GM12872 (cell line): Measurements from ENCODE around the gene DDX27.

Source experiments
- TF ChIP-seq, protein P1 (sequence below): IDR thresholded peaks from 3 replicates; pipeline ENCODE4 v1.5.1; 2011; ENCODE audit warnings: low read depth, mild to moderate bottlenecking, low read length, moderate library complexity; ENCODE audit not compliant: insufficient read depth

Gene DDX27

DNA sequence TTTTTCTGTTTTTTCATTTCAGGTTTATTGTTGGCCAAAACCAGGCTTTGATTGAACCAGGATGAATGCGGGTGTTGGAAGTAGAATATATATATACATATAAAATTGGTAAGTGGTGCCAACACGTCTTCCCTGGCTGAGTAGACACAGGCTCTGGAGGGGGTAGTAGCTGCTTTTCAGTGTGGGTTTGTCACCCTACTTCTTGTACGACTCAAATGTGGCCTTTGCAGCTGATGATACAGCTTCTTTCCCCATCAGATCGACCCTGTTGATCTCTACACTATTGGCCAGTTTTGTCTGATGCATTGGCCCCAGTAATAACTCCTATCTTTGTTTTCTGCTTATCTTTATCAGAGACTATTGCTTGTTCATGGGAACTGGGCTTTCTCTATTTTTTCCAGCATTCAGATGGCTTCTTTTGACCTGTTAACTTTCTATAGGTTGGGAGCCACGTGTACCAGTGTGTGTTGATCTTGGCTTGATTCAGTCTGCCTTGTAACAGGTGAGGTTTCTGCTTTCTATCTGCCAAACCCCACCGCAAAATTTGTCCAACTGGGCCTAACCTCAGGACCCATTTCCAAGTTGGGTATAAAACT is 61.3 kb downstream of the DDX27 start:
- TF ChIP-seq, protein P1, sequence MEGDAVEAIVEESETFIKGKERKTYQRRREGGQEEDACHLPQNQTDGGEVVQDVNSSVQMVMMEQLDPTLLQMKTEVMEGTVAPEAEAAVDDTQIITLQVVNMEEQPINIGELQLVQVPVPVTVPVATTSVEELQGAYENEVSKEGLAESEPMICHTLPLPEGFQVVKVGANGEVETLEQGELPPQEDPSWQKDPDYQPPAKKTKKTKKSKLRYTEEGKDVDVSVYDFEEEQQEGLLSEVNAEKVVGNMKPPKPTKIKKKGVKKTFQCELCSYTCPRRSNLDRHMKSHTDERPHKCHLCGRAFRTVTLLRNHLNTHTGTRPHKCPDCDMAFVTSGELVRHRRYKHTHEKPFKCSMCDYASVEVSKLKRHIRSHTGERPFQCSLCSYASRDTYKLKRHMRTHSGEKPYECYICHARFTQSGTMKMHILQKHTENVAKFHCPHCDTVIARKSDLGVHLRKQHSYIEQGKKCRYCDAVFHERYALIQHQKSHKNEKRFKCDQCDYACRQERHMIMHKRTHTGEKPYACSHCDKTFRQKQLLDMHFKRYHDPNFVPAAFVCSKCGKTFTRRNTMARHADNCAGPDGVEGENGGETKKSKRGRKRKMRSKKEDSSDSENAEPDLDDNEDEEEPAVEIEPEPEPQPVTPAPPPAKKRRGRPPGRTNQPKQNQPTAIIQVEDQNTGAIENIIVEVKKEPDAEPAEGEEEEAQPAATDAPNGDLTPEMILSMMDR: no peak

DNA sequence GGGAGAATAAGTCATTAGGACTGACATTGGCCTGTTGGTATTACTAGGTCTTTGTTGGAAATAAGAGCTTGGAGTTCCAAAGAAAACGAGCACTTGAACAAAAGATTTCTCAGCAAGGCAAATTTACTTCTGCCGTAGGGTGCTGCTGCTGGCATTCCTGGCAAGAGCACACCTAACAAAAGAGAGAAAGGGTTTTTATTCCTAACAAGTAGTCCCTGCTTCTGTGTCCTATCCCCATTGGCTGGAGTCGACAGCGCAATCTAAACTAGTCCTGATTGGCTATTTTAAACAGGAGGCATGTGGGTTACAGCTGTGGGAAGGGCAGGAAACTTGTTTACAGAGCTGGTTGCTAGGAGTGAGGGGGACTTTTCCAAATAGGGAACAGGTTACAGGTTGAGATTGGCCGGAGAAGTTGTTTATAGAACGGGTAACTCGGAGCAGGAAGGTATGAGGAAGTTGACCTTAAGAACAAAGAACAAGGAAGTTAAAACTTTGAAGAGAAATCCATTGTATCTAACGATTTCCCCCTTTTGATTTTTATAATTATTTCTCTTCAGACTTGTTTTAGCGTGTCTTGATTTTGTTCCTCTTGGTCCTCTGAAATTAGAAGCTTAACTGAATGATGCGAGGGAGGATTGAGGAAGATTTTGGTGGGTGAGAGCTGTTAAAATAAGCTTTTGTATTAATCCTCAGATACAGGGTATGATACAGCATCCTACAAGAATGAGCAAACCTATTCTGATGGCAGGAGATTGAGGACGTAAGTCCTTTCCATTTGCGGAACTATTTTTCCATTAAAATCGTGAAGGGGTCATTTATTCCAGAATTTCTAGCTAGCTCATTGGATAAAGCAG is 62.1 kb downstream of the DDX27 start:
- TF ChIP-seq, protein P1: no peak

DNA sequence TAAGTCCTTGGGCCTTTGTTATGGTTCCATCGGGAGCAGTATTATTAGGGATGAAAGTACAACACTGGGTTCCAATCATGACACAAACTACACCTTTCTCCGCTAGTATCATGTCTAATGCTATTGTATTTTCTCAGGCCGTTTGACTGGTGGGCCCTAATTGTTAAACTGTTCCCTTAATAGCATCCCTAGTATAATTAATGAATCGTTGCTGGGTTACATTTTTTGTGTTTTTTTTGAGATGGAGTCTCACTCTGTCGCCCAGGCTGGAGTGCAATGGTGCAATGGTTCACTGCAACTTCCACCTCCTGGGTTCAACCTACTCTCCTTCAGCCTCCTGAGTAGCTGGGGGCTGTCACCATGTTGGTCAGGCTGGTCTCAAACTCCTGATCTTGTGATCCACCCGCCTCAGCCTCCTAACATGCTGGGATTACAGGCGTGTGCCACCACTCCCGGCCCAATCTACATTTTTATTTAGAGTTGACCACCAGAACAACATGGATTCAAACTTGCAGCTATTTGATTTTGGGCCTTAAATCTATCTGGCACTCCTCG is 62.8 kb downstream of the DDX27 start:
- TF ChIP-seq, protein P1: no peak

DNA sequence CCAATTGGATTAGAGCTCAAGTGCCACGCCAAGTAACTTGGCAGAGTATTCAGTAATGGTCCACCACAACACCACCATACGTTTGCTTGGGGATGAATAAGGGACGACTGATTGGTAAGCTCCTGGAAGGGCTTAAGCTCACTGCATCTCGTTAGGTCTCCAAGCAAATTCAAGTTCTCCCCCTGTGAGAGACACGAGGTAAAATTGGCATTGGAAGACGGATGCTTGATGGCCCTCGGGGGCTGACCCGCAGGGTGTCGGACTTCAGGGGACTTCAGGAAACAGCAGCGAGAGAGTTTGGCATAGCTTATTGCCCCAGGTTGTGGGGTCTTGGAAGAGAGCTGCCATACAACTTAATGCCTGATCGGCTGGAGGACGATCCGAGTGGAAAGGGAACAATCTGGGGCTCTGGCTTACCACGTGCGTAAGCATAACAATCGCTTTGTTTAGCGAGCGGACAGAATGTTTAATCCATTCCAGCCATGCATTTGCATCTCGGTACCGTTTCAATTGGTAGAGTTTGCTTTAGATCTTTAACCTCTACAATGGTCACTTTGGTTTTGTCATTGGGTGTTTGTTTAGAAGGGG is 63.5 kb downstream of the DDX27 start:
- TF ChIP-seq, protein P1: no peak

DNA sequence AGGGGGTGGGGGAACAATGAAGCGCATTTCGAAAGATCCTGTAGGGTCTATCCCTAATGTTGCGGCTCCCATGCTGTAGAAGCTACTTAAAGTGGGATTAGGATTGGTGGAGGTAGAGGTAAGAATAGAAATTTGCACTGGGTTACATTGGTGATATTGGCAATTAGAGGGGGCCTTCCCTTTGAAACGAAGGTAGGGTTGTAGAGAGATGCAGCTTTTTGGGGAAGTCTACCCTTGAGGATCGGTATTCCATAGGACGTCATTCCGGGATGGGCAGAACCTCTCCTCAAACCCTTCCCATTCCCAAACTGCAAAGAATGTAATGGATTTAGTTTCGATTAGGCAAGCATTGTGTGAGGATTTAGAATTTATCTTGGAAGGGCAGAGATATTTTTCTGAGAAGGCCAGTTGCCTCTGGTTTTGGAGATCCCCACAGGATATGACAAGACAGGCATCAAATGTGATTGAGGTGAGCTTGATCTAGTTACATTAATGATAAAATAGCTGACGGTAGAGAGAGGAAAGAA is 64.0 kb downstream of the DDX27 start:
- TF ChIP-seq, protein P1: no peak

DNA sequence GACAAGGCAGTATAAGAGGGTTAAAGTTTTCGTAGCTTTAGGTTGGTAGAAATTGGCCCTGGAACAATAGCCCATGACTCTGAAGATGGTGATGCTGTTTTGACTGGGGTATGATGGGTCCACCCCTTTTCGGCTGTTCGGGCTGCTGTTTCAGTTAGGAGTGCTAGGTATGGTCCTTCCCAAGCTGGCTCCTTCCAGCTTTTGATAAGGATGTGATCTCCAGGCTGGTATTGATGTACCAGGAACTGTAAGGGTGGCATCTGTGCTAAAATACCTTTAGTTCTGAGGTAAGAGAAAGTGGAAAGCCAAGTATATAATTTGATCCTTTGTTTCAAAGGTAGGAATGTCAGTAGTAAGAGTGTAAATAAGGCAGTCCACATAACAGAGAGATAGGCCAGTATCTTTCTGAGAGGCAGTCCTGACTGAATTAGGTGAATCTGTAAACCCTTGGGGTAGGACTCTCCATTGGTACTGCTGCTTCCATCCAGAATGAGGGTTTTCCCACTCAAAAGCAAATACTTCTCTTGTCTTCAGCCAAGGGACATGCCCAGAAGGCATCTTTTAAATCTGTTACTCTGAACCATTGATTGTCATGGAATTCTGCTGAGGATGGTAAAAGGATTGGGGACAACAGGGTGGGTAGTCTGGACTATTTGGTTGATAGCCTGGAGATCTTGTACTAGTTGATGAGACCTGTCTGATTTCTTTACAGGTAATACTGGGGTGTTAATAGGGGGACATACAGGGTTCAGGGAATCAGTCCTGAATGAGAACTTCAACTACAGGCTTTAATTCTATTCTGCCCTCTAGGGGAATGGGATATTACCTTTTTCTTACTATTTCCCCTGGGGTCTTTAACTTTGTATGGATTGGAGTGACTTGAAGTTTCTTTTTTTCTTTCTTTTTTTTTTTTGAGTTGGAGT is 64.7 kb downstream of the DDX27 start:
- TF ChIP-seq, protein P1: no peak

DNA sequence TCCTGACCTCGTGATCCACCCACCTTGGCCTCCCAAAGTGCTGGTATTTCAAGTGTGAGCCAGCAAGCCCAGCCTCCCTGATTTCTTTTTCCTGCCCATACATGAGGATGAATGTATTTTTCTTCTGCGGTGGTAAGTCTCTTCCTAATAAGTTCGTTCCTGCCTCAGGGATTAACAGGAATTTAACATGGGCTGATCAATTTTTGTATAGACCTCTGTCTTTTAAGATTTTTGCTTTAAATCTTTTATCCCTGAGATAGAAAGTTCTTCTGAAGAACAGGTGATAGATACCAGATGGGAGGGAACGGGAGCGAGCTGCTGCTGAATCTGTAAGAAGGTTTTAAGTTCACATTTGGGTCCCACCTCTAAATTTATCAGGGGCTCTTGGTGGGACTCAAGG is 65.6 kb downstream of the DDX27 start:
- TF ChIP-seq, protein P1: no peak
